ENCODE results near the gene DDX1.

DDX1 gene

GRCh38 chr2:15631883-15632282 lies 40.2 kb downstream of the DDX1 start:
- no peak overlapping the region for H3K4me3 ChIP-seq (ENCODE audit: low read depth, low read length)
- TF ChIP-seq MAX (IDR thresholded peaks at IDR 0.05; ENCODE audit: low read depth, low read length) (no peak), POLR2A (IDR thresholded peaks at IDR 0.05; ENCODE audit: extremely low read depth, insufficient read length) (no peak), MYC (IDR thresholded peaks at IDR 0.05; ENCODE audit: low read depth, low read length) (no peak), CTCF (IDR thresholded peaks at IDR 0.05; ENCODE audit: low read depth, low read length) (no peak)
- no peak for DNase-seq (ENCODE audit: low read depth)

- no peak for TF ChIP-seq CTCF (IDR thresholded peaks at IDR 0.05; ENCODE audit: low read depth, low read length)
- TF ChIP-seq MYC (IDR thresholded peaks at IDR 0.05; ENCODE audit: low read depth, low read length), result no peak
- no peak for TF ChIP-seq MAX (IDR thresholded peaks at IDR 0.05; ENCODE audit: low read depth, low read length)
- no peak for TF ChIP-seq POLR2A (IDR thresholded peaks at IDR 0.05; ENCODE audit: extremely low read depth, insufficient read length)
- no peak for DNase-seq (ENCODE audit: low read depth)
- no peak overlapping the region for H3K4me3 ChIP-seq (ENCODE audit: low read depth, low read length)
Observed at GRCh38 chr2:15633043-15633970, 41.6 kb downstream of the DDX1 start.

- no peak for DNase-seq (ENCODE audit: low read depth)
- TF ChIP-seq MAX (IDR thresholded peaks at IDR 0.05; ENCODE audit: low read depth, low read length) (no peak), MYC (IDR thresholded peaks at IDR 0.05; ENCODE audit: low read depth, low read length) (no peak), CTCF (IDR thresholded peaks at IDR 0.05; ENCODE audit: low read depth, low read length) (no peak), POLR2A (IDR thresholded peaks at IDR 0.05; ENCODE audit: extremely low read depth, insufficient read length) (no peak)
- H3K4me3 ChIP-seq (ENCODE audit: low read depth, low read length), result no peak overlapping the region
Observed at GRCh38 chr2:15633971-15634346, 42.3 kb downstream of the DDX1 start.

- TF ChIP-seq POLR2A (IDR thresholded peaks at IDR 0.05; ENCODE audit: extremely low read depth, insufficient read length) (no peak), CTCF (IDR thresholded peaks at IDR 0.05; ENCODE audit: low read depth, low read length) (no peak), MYC (IDR thresholded peaks at IDR 0.05; ENCODE audit: low read depth, low read length) (no peak), MAX (IDR thresholded peaks at IDR 0.05; ENCODE audit: low read depth, low read length) (no peak)
- no peak for DNase-seq (ENCODE audit: low read depth)
- H3K4me3 ChIP-seq (ENCODE audit: low read depth, low read length), result no peak overlapping the region
Observed at GRCh38 chr2:15634846-15635490, 43.3 kb downstream of the DDX1 start.

- TF ChIP-seq MYC (IDR thresholded peaks at IDR 0.05; ENCODE audit: low read depth, low read length) (peak; percentile 19; the same call in 1 of the 2 replicates), POLR2A (IDR thresholded peaks at IDR 0.05; ENCODE audit: extremely low read depth, insufficient read length) (no peak), CTCF (IDR thresholded peaks at IDR 0.05; ENCODE audit: low read depth, low read length) (peak; percentile 82), MAX (IDR thresholded peaks at IDR 0.05; ENCODE audit: low read depth, low read length) (no peak)
- H3K4me3 ChIP-seq (ENCODE audit: low read depth, low read length), result no peak overlapping the region
- peak; percentile 75 for DNase-seq (ENCODE audit: low read depth)
Observed at GRCh38 chr2:15636972-15637785, 45.5 kb downstream of the DDX1 start.
